ENCODE measurements around the gene NOX3.

DNA sequence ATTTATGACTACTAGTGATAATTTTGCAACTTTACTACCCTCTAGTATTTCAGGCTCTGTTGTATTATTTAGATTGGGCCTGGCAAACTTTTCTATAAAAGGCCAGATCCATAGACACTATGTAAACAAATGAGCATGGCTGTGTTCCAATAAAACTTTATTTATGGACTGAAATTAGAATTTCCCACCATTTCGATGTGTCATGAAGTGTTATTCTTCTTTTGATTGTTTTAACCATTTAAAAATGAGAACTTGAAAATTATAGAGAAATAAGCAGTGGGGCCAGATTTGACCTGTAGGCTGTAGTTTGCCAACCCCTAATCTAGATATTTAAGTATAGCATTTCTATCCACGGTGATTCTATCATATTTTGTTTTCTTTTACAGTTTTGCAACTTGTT, 79.8 kb downstream of the NOX3 start:
- TF ChIP-seq, protein P1, sequence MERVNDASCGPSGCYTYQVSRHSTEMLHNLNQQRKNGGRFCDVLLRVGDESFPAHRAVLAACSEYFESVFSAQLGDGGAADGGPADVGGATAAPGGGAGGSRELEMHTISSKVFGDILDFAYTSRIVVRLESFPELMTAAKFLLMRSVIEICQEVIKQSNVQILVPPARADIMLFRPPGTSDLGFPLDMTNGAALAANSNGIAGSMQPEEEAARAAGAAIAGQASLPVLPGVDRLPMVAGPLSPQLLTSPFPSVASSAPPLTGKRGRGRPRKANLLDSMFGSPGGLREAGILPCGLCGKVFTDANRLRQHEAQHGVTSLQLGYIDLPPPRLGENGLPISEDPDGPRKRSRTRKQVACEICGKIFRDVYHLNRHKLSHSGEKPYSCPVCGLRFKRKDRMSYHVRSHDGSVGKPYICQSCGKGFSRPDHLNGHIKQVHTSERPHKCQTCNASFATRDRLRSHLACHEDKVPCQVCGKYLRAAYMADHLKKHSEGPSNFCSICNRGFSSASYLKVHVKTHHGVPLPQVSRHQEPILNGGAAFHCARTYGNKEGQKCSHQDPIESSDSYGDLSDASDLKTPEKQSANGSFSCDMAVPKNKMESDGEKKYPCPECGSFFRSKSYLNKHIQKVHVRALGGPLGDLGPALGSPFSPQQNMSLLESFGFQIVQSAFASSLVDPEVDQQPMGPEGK (CRISPR knock-in tag; IDR thresholded peaks at IDR 0.05; ENCODE audit: borderline replicate concordance): no peak
- TF ChIP-seq, protein P2, sequence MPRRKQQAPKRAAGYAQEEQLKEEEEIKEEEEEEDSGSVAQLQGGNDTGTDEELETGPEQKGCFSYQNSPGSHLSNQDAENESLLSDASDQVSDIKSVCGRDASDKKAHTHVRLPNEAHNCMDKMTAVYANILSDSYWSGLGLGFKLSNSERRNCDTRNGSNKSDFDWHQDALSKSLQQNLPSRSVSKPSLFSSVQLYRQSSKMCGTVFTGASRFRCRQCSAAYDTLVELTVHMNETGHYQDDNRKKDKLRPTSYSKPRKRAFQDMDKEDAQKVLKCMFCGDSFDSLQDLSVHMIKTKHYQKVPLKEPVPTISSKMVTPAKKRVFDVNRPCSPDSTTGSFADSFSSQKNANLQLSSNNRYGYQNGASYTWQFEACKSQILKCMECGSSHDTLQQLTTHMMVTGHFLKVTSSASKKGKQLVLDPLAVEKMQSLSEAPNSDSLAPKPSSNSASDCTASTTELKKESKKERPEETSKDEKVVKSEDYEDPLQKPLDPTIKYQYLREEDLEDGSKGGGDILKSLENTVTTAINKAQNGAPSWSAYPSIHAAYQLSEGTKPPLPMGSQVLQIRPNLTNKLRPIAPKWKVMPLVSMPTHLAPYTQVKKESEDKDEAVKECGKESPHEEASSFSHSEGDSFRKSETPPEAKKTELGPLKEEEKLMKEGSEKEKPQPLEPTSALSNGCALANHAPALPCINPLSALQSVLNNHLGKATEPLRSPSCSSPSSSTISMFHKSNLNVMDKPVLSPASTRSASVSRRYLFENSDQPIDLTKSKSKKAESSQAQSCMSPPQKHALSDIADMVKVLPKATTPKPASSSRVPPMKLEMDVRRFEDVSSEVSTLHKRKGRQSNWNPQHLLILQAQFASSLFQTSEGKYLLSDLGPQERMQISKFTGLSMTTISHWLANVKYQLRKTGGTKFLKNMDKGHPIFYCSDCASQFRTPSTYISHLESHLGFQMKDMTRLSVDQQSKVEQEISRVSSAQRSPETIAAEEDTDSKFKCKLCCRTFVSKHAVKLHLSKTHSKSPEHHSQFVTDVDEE (CRISPR knock-in tag; IDR thresholded peaks at IDR 0.05): no peak
- TF ChIP-seq ARNTL (CRISPR knock-in tag; IDR thresholded peaks at IDR 0.05; ENCODE audit: borderline replicate concordance, low read depth): no peak
- no peak for TF ChIP-seq ZNF70 (CRISPR knock-in tag; IDR thresholded peaks at IDR 0.05)
- TF ChIP-seq ZFP3 (CRISPR knock-in tag; IDR thresholded peaks at IDR 0.05): no peak
- TF ChIP-seq GLIS3 (CRISPR knock-in tag; IDR thresholded peaks at IDR 0.05): no peak
- no peak for TF ChIP-seq TCF4 (CRISPR knock-in tag; IDR thresholded peaks at IDR 0.05; ENCODE audit: borderline replicate concordance)
- TF ChIP-seq, protein P3, sequence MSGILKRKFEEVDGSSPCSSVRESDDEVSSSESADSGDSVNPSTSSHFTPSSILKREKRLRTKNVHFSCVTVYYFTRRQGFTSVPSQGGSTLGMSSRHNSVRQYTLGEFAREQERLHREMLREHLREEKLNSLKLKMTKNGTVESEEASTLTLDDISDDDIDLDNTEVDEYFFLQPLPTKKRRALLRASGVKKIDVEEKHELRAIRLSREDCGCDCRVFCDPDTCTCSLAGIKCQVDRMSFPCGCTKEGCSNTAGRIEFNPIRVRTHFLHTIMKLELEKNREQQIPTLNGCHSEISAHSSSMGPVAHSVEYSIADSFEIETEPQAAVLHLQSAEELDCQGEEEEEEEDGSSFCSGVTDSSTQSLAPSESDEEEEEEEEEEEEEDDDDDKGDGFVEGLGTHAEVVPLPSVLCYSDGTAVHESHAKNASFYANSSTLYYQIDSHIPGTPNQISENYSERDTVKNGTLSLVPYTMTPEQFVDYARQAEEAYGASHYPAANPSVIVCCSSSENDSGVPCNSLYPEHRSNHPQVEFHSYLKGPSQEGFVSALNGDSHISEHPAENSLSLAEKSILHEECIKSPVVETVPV (CRISPR knock-in tag; IDR thresholded peaks at IDR 0.05): no peak
- TF ChIP-seq BACH2 (CRISPR knock-in tag; IDR thresholded peaks at IDR 0.05; ENCODE audit: borderline replicate concordance): no peak
- no peak for TF ChIP-seq OSR1 (CRISPR knock-in tag; IDR thresholded peaks at IDR 0.05)
- TF ChIP-seq ZFP30 (CRISPR knock-in tag; IDR thresholded peaks at IDR 0.05): no peak
- no peak for TF ChIP-seq SNAI2 (CRISPR knock-in tag; IDR thresholded peaks at IDR 0.05)
- TF ChIP-seq ZC3H10 (CRISPR knock-in tag; IDR thresholded peaks at IDR 0.05): no peak

All from SK-N-SH treated with all-trans-retinoic acid at 6 μM for 48 hours (cell line).